ENCODE data around the gene GNB5. TPM values are rescaled to one million over a fixed set of nuclear protein-coding genes. Genes with fewer than 3 reads are reported as not detected.
A peak's percentile ranks its signal among the peaks of the same experiment; 100 is the strongest.

The GNB5 gene
- total RNA-seq, 1 experiment from 2014 or later = 32.8 TPM

GRCh38 chr15:52207191-52207590 is 16.0 kb upstream of the GNB5 start:
- DNase-seq (ENCODE audit: low spot score) = no peak

- no peak for DNase-seq (ENCODE audit: low spot score)
These were observed 15.3 kb upstream of the GNB5 start for GRCh38 chr15:52206446-52206845.

GRCh38 chr15:52204657-52205056 is 13.5 kb upstream of the GNB5 start:
- no peak for DNase-seq (ENCODE audit: low spot score)

- DNase-seq (ENCODE audit: low spot score) = no peak
These were observed 9.7 kb upstream of the GNB5 start for GRCh38 chr15:52200831-52201365.

- no peak for DNase-seq (ENCODE audit: low spot score)
These were observed 8.1 kb upstream of the GNB5 start for GRCh38 chr15:52199271-52199670.

- DNase-seq (ENCODE audit: low spot score) = no peak
These were observed 5.7 kb upstream of the GNB5 start for GRCh38 chr15:52196891-52197290.

- DNase-seq (ENCODE audit: low spot score) = no peak
These were observed 2.6 kb upstream of the GNB5 start for GRCh38 chr15:52193791-52194190.

- no peak for DNase-seq (ENCODE audit: low spot score)
These were observed 2.1 kb upstream of the GNB5 start for GRCh38 chr15:52193321-52193720.

- no peak for DNase-seq (ENCODE audit: low spot score)
These were observed 4.3 kb downstream of the GNB5 start for GRCh38 chr15:52186651-52187486.

- DNase-seq (ENCODE audit: low spot score) = no peak
These were observed 6.0 kb downstream of the GNB5 start for GRCh38 chr15:52185151-52185561.

GRCh38 chr15:52184721-52185120 is 6.5 kb downstream of the GNB5 start:
- DNase-seq (ENCODE audit: low spot score) = no peak

- DNase-seq (ENCODE audit: low spot score) = peak; percentile 77
These were observed 7.5 kb downstream of the GNB5 start for GRCh38 chr15:52183562-52184173.

GRCh38 chr15:52181938-52182780 is 9.0 kb downstream of the GNB5 start:
- no peak for DNase-seq (ENCODE audit: low spot score)

GRCh38 chr15:52180851-52181450 is 10.2 kb downstream of the GNB5 start:
- no peak for DNase-seq (ENCODE audit: low spot score)

- peak; percentile 7 for DNase-seq (ENCODE audit: low spot score)
These were observed 10.9 kb downstream of the GNB5 start for GRCh38 chr15:52180196-52180835.

GRCh38 chr15:52179278-52180195 is 11.7 kb downstream of the GNB5 start:
- peak; percentile 76 for DNase-seq (ENCODE audit: low spot score)

- no peak for DNase-seq (ENCODE audit: low spot score)
These were observed 12.4 kb downstream of the GNB5 start for GRCh38 chr15:52178765-52179164.

GRCh38 chr15:52172869-52173268 is 18.3 kb downstream of the GNB5 start:
- DNase-seq (ENCODE audit: low spot score) = no peak

GRCh38 chr15:52171807-52172206 is 19.4 kb downstream of the GNB5 start:
- no peak for DNase-seq (ENCODE audit: low spot score)

GRCh38 chr15:52171386-52171785 is 19.8 kb downstream of the GNB5 start:
- no peak for DNase-seq (ENCODE audit: low spot score)

Measured in HT-29 (cell line).